ENCODE measurements around the gene MCC. TPM values are rescaled to one million over a fixed set of nuclear protein-coding genes. Genes with fewer than 3 reads are reported as not detected.
A peak's percentile ranks its signal among the peaks of the same experiment; 100 is the strongest.

The MCC gene
- total RNA-seq, 2 donors from 2014 or later: 164 to 187 TPM

DNA sequence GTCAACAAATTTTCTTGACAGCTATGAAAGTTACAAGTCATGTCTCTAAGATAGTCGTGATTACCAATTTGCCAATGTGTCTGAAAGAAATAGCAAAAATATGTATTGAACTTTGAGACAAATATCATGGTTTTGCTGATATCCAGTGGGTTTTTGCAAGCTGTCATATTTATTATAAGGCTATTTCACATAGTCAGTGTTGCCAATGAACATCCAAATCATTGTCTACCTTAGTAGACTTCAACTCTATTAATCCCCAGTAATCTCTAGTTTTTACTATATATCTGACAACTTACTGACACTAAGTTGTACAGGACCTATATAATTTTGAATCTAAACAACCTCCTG is 256.6 kb downstream of the MCC start:
- no peak overlapping the region for H3K27ac ChIP-seq (ENCODE audit: low read depth, low read length)
- H3K27me3 ChIP-seq (ENCODE audit: control insufficient read depth, insufficient read depth, low read length, poor library complexity, severe bottlenecking): no peaks in the 10 kb centered on the region
- WGBS, 2 experiments (ENCODE audit: insufficient coverage in 1 of 2, insufficient read length in 1 of 2): 84 to 100% methylated on average over 1 of the region's 1 CpG

DNA sequence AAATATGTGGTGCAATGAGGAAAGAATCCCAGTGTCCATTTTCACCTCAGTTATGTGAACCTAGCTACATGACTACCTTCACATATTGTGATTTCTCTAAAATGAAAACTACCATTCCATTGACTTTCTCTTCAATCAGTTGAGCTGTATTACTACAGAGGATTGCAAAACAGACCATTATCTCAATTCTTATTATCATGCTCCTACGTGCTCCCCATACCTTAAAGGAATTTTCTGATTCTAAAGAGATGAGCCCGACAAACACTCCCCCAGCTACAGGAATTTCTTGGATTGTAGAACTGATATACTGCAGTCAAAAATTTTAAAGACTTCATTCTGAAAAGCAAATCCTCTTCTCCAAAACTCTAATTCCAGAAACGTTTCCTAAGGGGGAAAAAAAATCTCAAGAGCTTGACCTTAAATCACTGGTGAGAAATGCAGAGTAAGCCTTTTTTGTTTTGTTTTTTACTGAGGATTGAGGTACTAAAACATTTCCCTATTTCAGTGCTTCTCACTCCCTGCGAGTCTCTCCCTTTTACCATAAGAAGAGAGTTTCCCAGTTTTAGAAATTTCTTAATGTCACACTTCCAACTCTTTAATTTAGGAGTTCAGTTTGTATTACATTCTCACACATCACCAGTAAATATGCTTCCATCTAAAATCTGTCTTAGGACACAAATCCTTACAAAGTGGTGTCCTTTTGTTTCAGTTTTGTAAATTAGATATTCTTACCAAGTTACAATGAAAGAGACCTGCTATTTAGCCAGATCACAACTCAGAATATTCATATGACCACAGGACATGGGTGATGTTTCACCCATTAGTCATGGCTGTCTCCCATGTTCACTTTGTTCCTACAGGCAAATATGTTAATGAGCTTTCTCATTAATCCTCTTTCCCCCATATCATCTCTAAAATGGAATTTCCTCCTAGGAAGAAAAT is 257.3 kb downstream of the MCC start:
- Mint-ChIP-seq H3K36me3 (ENCODE audit: low read depth) (no peaks in the 10 kb centered on the region), H3K4me3 (no peak overlapping the region), H3K4me1 (peaks cover 59% of the 10 kb centered on the region), H3K27me3 (ENCODE audit: insufficient read depth) (no peaks in the 10 kb centered on the region), H3K27ac (peak overlapping the region; percentile 62), H3K9me3 (no peaks in the 10 kb centered on the region)
- no peaks in the 10 kb centered on the region for H3K27me3 ChIP-seq (ENCODE audit: control insufficient read depth, insufficient read depth, low read length, poor library complexity, severe bottlenecking)
- H3K4me1 ChIP-seq (ENCODE audit: control insufficient read depth, insufficient read depth, low read length): peaks cover 14% of the 10 kb centered on the region
- H3K36me3 ChIP-seq (ENCODE audit: control insufficient read depth, insufficient read depth, low read length): peaks cover 9% of the 10 kb centered on the region
- H3K9me3 ChIP-seq (ENCODE audit: control insufficient read depth, low read length): no peaks in the 10 kb centered on the region
- H3K27ac ChIP-seq (ENCODE audit: low read depth, low read length): peak overlapping the region; percentile 1
- DNase-seq: no peak
- 60 to 72% methylated on average over 1 to 4 of the region's 4 CpGs for WGBS, 2 experiments (ENCODE audit: insufficient coverage in 1 of 2, insufficient read length in 1 of 2)
- TF ChIP-seq, protein P1, sequence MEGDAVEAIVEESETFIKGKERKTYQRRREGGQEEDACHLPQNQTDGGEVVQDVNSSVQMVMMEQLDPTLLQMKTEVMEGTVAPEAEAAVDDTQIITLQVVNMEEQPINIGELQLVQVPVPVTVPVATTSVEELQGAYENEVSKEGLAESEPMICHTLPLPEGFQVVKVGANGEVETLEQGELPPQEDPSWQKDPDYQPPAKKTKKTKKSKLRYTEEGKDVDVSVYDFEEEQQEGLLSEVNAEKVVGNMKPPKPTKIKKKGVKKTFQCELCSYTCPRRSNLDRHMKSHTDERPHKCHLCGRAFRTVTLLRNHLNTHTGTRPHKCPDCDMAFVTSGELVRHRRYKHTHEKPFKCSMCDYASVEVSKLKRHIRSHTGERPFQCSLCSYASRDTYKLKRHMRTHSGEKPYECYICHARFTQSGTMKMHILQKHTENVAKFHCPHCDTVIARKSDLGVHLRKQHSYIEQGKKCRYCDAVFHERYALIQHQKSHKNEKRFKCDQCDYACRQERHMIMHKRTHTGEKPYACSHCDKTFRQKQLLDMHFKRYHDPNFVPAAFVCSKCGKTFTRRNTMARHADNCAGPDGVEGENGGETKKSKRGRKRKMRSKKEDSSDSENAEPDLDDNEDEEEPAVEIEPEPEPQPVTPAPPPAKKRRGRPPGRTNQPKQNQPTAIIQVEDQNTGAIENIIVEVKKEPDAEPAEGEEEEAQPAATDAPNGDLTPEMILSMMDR (conservative IDR thresholded peaks at IDR 0.05): no peak
- H3K4me3 ChIP-seq (ENCODE audit: low read length): no peak overlapping the region
- no peak overlapping the region for H3K9ac ChIP-seq (ENCODE audit: extremely low read depth, low read length, poor library complexity, severe bottlenecking)

More for the DNA sequence above, 256.6 kb downstream of the MCC start:
- Mint-ChIP-seq H3K27ac (peak overlapping the region; percentile 57), H3K4me1 (peaks cover 62% of the 10 kb centered on the region), H3K36me3 (ENCODE audit: low read depth) (no peaks in the 10 kb centered on the region), H3K9me3 (no peaks in the 10 kb centered on the region), H3K27me3 (ENCODE audit: insufficient read depth) (no peaks in the 10 kb centered on the region), H3K4me3 (no peak overlapping the region)
- no peak overlapping the region for H3K9ac ChIP-seq (ENCODE audit: extremely low read depth, low read length, poor library complexity, severe bottlenecking)
- peaks cover 17% of the 10 kb centered on the region for H3K4me1 ChIP-seq (ENCODE audit: control insufficient read depth, insufficient read depth, low read length)
- H3K36me3 ChIP-seq (ENCODE audit: control insufficient read depth, insufficient read depth, low read length): peaks cover 16% of the 10 kb centered on the region
- no peak for DNase-seq
- H3K4me3 ChIP-seq (ENCODE audit: low read length): no peak overlapping the region
- TF ChIP-seq, protein P1 (conservative IDR thresholded peaks at IDR 0.05): no peak
- H3K9me3 ChIP-seq (ENCODE audit: control insufficient read depth, low read length): no peaks in the 10 kb centered on the region

DNA sequence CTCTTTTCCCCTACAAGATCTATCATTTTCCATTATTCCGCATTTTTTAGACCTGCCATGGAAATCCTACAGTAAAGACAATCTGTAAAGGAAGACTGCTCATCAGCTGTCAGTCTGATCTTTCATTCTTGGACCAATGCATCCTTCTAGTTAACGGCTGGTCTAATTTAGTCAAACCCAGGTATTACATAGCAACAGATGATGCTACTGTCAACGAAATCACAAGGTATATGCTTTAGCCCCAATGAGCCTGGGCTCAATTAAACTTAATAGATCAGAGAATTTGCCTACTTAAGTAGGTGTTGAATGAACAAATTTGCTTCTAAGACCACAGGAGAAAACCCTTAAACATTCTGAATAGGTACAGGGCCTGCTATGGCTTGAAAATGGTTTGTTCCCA is 260.5 kb downstream of the MCC start:
- Histone ChIP-seq H3K4me3 (ENCODE audit: low read length) (no peak overlapping the region), H3K9me3 (ENCODE audit: control insufficient read depth, low read length) (no peaks in the 10 kb centered on the region), H3K36me3 (ENCODE audit: control insufficient read depth, insufficient read depth, low read length) (peaks cover 8% of the 10 kb centered on the region), H3K4me1 (ENCODE audit: control insufficient read depth, insufficient read depth, low read length) (peaks cover 7% of the 10 kb centered on the region), H3K9ac (ENCODE audit: extremely low read depth, low read length, poor library complexity, severe bottlenecking) (no peak overlapping the region), H3K27me3 (ENCODE audit: control insufficient read depth, insufficient read depth, low read length, poor library complexity, severe bottlenecking) (no peaks in the 10 kb centered on the region), H3K27ac (ENCODE audit: low read depth, low read length) (no peak overlapping the region)
- WGBS, 2 experiments (ENCODE audit: insufficient coverage in 1 of 2, insufficient read length in 1 of 2): 96 to 100% methylated on average over 2 to 3 of the region's 3 CpGs
- Mint-ChIP-seq H3K36me3 (ENCODE audit: low read depth) (peaks cover 3% of the 10 kb centered on the region), H3K4me1 (peaks cover 51% of the 10 kb centered on the region), H3K27ac (no peak overlapping the region), H3K4me3 (no peak overlapping the region), H3K27me3 (ENCODE audit: insufficient read depth) (no peaks in the 10 kb centered on the region), H3K9me3 (no peaks in the 10 kb centered on the region)
- TF ChIP-seq, protein P1 (conservative IDR thresholded peaks at IDR 0.05): no peak
- DNase-seq: no peak
